ENCODE measurements around the gene RYR2.

Gene RYR2

DNA sequence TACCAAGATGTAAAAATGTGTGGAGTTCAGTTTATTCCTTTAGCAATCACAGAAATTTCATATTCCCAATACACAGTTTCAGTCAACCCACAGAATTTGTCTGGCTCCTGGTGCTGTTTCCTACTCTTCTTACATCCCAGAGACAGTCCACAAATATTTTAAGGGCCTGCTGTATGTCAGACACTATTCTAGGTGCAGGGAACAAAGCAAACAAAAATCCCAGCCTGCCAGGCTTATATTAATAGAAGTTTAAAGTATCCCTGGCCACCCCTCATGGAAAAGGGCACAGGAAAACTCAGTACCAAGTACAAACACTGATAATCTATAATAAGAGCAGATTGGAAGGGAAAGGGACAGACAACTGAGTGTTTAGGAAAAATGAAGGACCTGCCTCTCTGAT lies 653.9 kb downstream of the RYR2 start:
- DNase-seq: no peak

- no peak for DNase-seq
Measured at GRCh38 chr1:237700181-237700580, 658.2 kb downstream of the RYR2 start.

GRCh38 chr1:237701534-237701933 lies 659.5 kb downstream of the RYR2 start:
- no peak for DNase-seq

GRCh38 chr1:237702161-237702560 lies 660.2 kb downstream of the RYR2 start:
- DNase-seq: no peak

GRCh38 chr1:237705462-237705861 lies 663.5 kb downstream of the RYR2 start:
- no peak for DNase-seq

- no peak for DNase-seq
Measured at GRCh38 chr1:237709355-237709754, 667.4 kb downstream of the RYR2 start.

- no peak for DNase-seq
Measured at GRCh38 chr1:237711281-237711680, 669.3 kb downstream of the RYR2 start.

DNA sequence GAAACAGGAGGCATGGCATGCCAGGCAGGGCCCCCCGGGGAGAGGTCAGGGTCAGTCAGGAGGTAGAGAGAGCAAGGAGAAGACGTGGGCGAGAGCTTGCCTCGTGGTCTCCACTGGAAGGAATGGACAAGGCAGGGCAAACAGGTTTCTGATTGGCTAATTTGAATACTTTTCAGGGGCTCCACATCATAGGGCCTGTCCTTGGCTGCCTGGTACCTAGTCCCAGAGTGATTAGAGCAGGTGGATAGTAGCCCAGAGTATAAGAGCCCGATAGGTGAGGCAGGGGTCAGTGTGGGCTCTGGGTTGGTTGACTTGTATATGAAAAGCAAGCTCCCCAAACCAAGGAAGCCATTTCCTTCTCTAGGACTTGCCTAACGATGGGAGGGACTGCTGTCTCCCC lies 670.1 kb downstream of the RYR2 start:
- DNase-seq: no peak

GRCh38 chr1:237712586-237713157 lies 670.7 kb downstream of the RYR2 start:
- DNase-seq: no peak

DNA sequence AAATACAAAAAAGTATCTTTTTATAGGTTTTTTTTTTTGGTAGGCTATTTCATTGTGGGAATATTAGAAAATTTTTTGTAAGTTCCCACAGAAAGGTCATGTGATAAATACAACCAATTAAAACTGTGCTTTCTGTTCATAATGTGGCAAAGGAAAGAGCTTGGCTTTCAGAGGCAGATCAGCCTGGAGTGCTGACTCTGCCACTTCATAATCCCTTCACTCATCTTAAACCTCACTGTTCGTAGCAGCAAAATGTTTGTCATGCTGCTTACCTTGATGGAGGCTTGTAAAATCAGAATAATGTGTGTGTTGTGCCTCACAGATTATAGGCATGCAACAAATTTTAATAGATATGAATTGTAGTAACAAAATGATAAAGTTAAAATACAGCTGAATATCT lies 671.9 kb downstream of the RYR2 start:
- no peak for DNase-seq

GRCh38 chr1:237717106-237717505 lies 675.1 kb downstream of the RYR2 start:
- no peak for DNase-seq

GRCh38 chr1:237730826-237731350 lies 688.9 kb downstream of the RYR2 start:
- DNase-seq: no peak

DNA sequence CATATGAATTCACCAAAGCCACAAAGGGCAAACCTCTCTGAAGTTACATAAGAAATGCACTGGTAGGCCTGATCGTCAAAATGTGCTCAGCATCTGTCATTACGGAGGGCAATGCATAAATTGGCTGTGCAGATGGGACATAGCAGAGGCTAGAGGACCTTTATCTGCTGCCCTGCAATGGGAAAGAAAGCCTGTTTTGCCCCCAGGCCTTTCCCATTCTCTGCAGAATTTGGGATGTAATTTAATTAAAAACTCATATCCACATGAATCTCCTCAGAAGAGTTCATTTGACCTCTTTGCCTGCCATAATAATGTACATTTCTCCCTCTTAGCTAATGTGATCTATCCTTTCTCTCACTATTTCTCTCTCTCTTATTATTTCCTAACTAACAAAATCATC lies 690.7 kb downstream of the RYR2 start:
- DNase-seq: no peak

GRCh38 chr1:237736372-237737029 lies 694.5 kb downstream of the RYR2 start:
- no peak for DNase-seq

DNA sequence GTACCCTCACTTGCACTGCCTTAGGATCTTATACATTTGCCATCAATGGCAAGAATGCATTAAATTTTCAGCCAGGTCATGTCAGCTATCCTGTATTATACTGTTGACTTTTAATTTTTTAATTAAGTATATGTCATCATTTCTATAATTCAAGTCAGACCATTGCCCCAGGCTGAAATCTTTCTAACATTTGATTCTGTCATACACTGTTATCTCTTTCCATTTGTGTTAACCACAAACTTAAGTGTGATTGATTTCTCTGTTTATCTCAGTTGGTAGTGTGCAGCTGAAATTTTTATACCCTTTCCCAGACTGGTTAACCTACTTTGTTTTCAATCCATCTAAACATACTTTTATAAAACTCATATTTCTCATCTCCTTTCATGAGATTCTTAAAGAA lies 695.5 kb downstream of the RYR2 start:
- no peak for DNase-seq

- DNase-seq: no peak
Measured at GRCh38 chr1:237737938-237738610, 696.1 kb downstream of the RYR2 start.

GRCh38 chr1:237740846-237741245 lies 698.9 kb downstream of the RYR2 start:
- no peak for DNase-seq

DNA sequence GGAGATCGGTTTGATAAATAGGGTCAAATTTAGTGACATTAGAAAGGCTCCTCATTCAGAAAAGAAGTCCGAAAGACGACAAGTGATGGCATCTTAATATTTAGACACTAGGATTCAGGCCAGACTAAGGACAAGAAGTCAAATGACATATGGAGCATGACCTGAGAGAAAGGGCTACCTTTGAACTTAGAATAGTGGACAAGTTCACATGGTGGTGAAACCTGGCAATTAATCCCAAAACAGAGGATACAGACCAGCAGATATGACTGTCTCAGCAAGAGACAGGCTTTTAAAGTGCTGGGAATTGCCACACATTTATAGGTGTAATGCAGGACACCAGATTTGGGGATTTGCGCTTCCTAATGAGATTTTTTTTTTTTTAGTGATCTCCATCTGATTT lies 703.6 kb downstream of the RYR2 start:
- no peak for DNase-seq

GRCh38 chr1:237748171-237748960 lies 706.4 kb downstream of the RYR2 start:
- no peak for DNase-seq

GRCh38 chr1:237749122-237749521 lies 707.1 kb downstream of the RYR2 start:
- no peak for DNase-seq

DNA sequence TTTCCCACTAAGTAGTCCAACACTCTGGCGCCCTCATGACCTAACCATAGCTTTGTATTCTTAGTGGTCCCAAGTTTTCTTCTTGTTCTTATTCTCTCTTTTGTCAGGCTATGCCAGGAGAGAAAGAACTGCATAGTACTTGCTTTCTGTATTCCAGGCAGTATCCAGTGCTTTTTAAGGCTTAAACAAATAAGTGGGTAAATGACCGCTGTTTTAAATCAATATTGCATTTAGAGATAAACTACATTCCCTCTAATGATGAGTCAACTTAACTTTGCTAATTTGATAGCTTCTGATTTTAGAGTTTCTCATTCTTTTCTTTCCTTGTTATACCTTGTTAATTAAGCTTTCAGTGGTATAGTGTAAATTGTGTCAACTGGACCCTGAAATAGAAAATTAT lies 709.1 kb downstream of the RYR2 start:
- no peak for DNase-seq

- no peak for DNase-seq
Measured at GRCh38 chr1:237754627-237755026, 712.6 kb downstream of the RYR2 start.

DNA sequence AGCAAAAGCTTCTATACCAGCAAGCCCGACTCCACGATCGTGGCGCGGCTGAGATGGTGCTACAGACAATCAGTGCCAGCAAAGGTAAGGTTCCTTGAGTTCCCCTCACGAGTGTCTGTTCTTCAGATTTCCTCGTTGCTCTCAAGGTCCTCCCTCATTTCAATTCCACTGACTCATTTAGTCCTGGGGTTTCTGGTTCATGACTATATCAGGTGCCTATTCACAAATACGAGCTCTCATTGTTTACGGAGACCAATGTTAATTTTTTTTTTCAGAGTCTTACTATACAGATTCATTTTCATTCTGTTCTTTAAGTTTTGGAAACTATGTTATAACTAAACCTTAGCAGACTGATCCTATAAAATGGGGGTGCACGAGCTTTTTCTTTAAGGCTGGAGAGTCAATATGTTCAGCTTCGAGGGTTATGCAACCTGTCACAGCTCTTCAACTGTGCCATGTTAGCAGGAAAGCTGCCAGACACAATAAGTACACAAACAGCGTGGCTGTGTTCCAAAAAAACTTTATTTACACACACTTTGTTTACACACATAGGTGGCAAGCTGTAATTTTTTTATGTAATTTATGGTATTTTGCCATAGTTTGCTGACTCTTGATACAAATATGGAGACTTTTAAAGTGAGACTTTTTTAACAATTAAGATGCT lies 714.5 kb downstream of the RYR2 start:
- DNase-seq: no peak

All from NCI-H510A (cell line).